OCI-LY1 (cell line): ENCODE measurements around the gene RENBP.

Experiments
- H2AFZ ChIP-seq: fragments of 200-600 bp; sonication (generic), shearing (Covaris generic); 2 replicates; pipeline ENCODE4 v1.6.0; 2014; ENCODE audit warnings: antibody characterized with exemption, mild to moderate bottlenecking, low read length
- H3F3A ChIP-seq: fragments of 200-600 bp; sonication (generic), shearing (Covaris generic); 2 replicates; pipeline ENCODE4 v1.6.0; 2014; ENCODE audit warnings: mild to moderate bottlenecking, antibody characterized with exemption, low read length, moderate library complexity; ENCODE audit not compliant: insufficient read depth
- H3K27ac ChIP-seq: fragments of 200-600 bp; sonication (generic); 2 replicates; pipeline ENCODE4 v1.5.1; 2014; ENCODE audit warnings: low read length, mixed run types, mild to moderate bottlenecking, low read depth; ENCODE audit not compliant: poor library complexity, severe bottlenecking
- H3K27me3 ChIP-seq: fragments of 200-600 bp; sonication (generic); 2 replicates; pipeline ENCODE4 v1.6.0; 2014; ENCODE audit warnings: antibody characterized with exemption, mild to moderate bottlenecking, low read length, moderate library complexity; ENCODE audit not compliant: insufficient read depth
- H3K36me3 ChIP-seq: fragments of 200-600 bp; sonication (generic); 2 replicates; pipeline ENCODE4 v1.6.1; 2014; ENCODE audit warnings: mild to moderate bottlenecking, antibody characterized with exemption, low read length, moderate library complexity, mixed read lengths; ENCODE audit not compliant: insufficient read depth
- H3K4me1 ChIP-seq: fragments of 200-600 bp; sonication (generic); 2 replicates; pipeline ENCODE4 v1.5.1; 2014; ENCODE audit warnings: mild to moderate bottlenecking, low read length, moderate library complexity; ENCODE audit not compliant: insufficient read depth, severe bottlenecking
- H3K4me2 ChIP-seq: fragments of 200-600 bp; sonication (generic), shearing (Covaris generic); 2 replicates; pipeline ENCODE4 v1.6.1; 2014; ENCODE audit warnings: low read length
- H3K4me3 ChIP-seq: fragments of 200-600 bp; sonication (generic); 2 replicates; pipeline ENCODE4 v1.5.1; 2014; ENCODE audit warnings: low read length, low read depth, mild to moderate bottlenecking, mixed read lengths; ENCODE audit not compliant: poor library complexity, severe bottlenecking
- H3K79me2 ChIP-seq: fragments of 200-600 bp; shearing (Covaris generic); 2 replicates; pipeline ENCODE4 v1.6.1; 2016; ENCODE audit warnings: mixed run types, low read length, mixed read lengths; ENCODE audit not compliant: insufficient read depth
- H3K9ac ChIP-seq: fragments of 200-600 bp; sonication (generic), shearing (Covaris generic); 2 replicates; pipeline ENCODE4 v1.6.1; 2014; ENCODE audit warnings: mild to moderate bottlenecking, low read length, mixed read lengths
- H3K9me2 ChIP-seq: fragments of 200-600 bp; sonication (generic), shearing (Covaris generic); 2 replicates; pipeline ENCODE4 v1.6.1; 2014; ENCODE audit warnings: low read depth, mild to moderate bottlenecking, low read length, mixed read lengths
- H3K9me3 ChIP-seq: fragments of 200-600 bp; shearing (Covaris generic); 2 replicates; pipeline ENCODE4 v1.6.1; 2014; ENCODE audit warnings: low read length, mixed read lengths
- H4K20me1 ChIP-seq: fragments of 200-600 bp; sonication (generic), shearing (Covaris generic); 2 replicates; pipeline ENCODE4 v1.6.0; 2016; ENCODE audit warnings: mild to moderate bottlenecking, low read length; ENCODE audit not compliant: insufficient read depth
- EZH2 ChIP-seq: fragments of 200-600 bp; sonication (generic), shearing (Covaris generic); IDR thresholded peaks from 2 replicates; pipeline ENCODE4 v1.8.0; 2017; ENCODE audit warnings: borderline replicate concordance, mixed run types, mild to moderate bottlenecking, antibody characterized with exemption, low read length, moderate library complexity, mixed read lengths
- TF ChIP-seq, protein P1 (sequence below): fragments of 200-600 bp; sonication (generic), shearing (Covaris generic); IDR thresholded peaks from 2 replicates; pipeline ENCODE4 v1.5.1; 2017; ENCODE audit warnings: mild to moderate bottlenecking, antibody characterized with exemption, low read length, moderate library complexity, mixed read lengths

RENBP gene

DNA sequence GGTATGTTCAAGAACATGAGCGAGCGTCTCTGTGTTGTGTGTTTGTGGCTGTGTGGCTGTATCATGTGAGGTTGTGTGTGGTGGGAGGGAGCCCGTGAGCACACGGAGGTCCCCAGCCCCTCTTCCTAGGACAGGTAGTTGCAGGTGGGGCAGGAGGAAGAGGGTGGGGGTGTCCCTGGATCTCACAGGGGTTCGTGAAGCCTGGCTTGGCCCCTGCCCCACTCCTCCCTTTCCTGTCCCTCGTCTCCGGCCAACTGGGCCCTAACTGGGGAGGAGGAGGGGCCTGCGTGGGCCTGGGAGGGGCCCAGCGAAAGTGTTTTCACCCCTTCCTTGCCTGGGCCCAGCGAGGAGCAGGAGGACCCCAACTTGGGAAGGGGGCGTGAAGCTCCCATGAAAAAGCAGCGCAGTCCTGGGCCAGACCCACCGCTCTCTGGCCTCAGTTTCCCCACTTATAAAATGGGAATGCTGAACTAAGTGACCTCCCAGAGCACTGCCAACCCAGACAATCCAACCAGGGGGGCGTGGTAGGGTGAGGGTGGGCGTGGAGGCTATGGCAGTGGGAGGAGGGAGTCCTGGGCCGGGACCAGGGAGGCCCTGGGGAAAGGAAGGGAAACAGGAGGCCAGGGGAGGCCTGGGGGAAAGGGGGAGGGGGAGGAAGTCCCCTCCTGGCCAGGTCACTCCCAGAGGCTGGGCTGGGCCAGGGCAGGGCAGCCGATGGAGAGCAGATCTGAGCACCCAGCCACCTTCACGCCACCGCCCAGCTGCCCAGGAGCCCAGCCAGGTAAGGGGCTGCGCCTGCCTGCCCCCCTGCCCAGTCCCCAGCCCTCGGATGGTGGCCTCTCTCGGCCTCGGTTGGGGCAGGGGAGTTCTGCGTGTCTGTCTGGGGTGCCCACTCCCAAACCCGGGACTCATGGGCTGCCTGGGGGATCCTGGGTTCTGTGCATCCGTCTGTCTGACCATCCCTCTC lies 40.2 kb downstream of the RENBP start, which contains the start of gene AVPR2:
Gene AVPR2 (plus strand): TSS at position 683 of the 967 bp plus-strand sequence. CDS start 473 bp downstream, outside the sequence.
- Histone ChIP-seq H3K9me3 (no peaks in the 10 kb centered on the region), H3K9me2 (no peaks in the 10 kb centered on the region), H3K27ac (peak within 1 kb of the TSS; percentile 72), H3K36me3 (peaks cover 5% of the 10 kb centered on the region; the same call in 1 of the 2 replicates), H3F3A (no peaks in the 10 kb centered on the region), H3K4me3 (no peak within 1 kb of the TSS), H3K79me2 (no peaks in the 10 kb centered on the region), H3K4me2 (peak within 1 kb of the TSS; percentile 26; the same call in 1 of the 2 replicates), H2AFZ (no peak within 1 kb of the TSS), H3K9ac (no peak within 1 kb of the TSS), H3K27me3 (no peaks in the 10 kb centered on the region), H4K20me1 (no peaks in the 10 kb centered on the region), H3K4me1 (peaks cover 48% of the 10 kb centered on the region)
- TF ChIP-seq, protein P1, sequence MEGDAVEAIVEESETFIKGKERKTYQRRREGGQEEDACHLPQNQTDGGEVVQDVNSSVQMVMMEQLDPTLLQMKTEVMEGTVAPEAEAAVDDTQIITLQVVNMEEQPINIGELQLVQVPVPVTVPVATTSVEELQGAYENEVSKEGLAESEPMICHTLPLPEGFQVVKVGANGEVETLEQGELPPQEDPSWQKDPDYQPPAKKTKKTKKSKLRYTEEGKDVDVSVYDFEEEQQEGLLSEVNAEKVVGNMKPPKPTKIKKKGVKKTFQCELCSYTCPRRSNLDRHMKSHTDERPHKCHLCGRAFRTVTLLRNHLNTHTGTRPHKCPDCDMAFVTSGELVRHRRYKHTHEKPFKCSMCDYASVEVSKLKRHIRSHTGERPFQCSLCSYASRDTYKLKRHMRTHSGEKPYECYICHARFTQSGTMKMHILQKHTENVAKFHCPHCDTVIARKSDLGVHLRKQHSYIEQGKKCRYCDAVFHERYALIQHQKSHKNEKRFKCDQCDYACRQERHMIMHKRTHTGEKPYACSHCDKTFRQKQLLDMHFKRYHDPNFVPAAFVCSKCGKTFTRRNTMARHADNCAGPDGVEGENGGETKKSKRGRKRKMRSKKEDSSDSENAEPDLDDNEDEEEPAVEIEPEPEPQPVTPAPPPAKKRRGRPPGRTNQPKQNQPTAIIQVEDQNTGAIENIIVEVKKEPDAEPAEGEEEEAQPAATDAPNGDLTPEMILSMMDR = no peak
- TF ChIP-seq EZH2 = no peak

- Histone ChIP-seq H3K9ac (no peak overlapping the region; the same call in 1 of the 2 replicates), H3K4me1 (peaks cover 48% of the 10 kb centered on the region)
Observed at GRCh38 chrX:153903238-153903980, 41.0 kb downstream of the RENBP start.

GRCh38 chrX:153902385-153902784 lies 42.1 kb downstream of the RENBP start:
- Histone ChIP-seq H3K79me2 (no peaks in the 10 kb centered on the region), H3K4me1 (peaks cover 48% of the 10 kb centered on the region), H3K9me3 (no peaks in the 10 kb centered on the region), H3K4me2 (no peak overlapping the region), H2AFZ (no peak overlapping the region), H3K9ac (no peak overlapping the region; the same call in 1 of the 2 replicates), H3K27me3 (no peaks in the 10 kb centered on the region), H4K20me1 (no peaks in the 10 kb centered on the region), H3K36me3 (no peaks in the 10 kb centered on the region), H3F3A (no peaks in the 10 kb centered on the region), H3K27ac (peak overlapping the region; percentile 72), H3K4me3 (no peak overlapping the region), H3K9me2 (no peaks in the 10 kb centered on the region)
- no peak for TF ChIP-seq EZH2
- TF ChIP-seq, protein P1 = no peak

More at GRCh38 chrX:153903238-153903980, 41.0 kb downstream of the RENBP start:
- H3K36me3 ChIP-seq = no peaks in the 10 kb centered on the region
- no peaks in the 10 kb centered on the region for H3K9me3 ChIP-seq
- H3K9me2 ChIP-seq = no peaks in the 10 kb centered on the region
- H3K27me3 ChIP-seq = no peaks in the 10 kb centered on the region
- no peak overlapping the region for H3K4me3 ChIP-seq
- H3K79me2 ChIP-seq = no peaks in the 10 kb centered on the region
- H4K20me1 ChIP-seq = no peaks in the 10 kb centered on the region
- TF ChIP-seq, protein P1 = no peak
- TF ChIP-seq EZH2 = no peak
- peak overlapping the region; percentile 72 for H3K27ac ChIP-seq
- H2AFZ ChIP-seq = no peak overlapping the region
- H3F3A ChIP-seq = no peaks in the 10 kb centered on the region
- H3K4me2 ChIP-seq = peak overlapping the region; percentile 26; the same call in 1 of the 2 replicates
